Activated CD4-positive, alpha-beta T cell treated with anti-CD3 and anti-CD28 coated beads, Interleukin-2, amount 50 U/mL, for 1 hour (primary cell): Measurements from ENCODE around the gene LMF2.

Experiments
- DNase-seq: peaks from one replicate; pipeline ENCODE4 v3.0.0-alpha.2; 2020

The LMF2 gene

DNA sequence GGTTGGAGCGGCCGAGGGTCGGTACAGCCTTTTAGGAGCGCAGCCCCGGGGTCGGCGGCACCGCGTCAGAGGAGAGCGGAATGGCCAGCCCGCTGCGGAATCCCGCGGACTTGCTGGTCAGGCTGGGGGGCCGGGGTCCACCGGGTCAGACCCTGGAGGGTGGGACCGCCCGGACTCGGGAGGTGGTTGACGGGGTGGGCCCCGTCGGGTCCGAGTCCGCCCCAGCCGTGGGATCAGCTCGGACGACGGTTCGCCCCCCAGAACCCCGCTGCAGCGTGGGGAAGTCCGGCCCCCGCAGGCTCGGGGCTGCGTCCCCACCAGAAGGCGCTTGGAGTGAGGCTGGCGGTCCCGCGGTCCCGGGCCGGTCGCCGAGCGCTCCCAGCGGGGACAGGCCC, 26.5 kb downstream of the LMF2 start:
- no peak for DNase-seq

DNA sequence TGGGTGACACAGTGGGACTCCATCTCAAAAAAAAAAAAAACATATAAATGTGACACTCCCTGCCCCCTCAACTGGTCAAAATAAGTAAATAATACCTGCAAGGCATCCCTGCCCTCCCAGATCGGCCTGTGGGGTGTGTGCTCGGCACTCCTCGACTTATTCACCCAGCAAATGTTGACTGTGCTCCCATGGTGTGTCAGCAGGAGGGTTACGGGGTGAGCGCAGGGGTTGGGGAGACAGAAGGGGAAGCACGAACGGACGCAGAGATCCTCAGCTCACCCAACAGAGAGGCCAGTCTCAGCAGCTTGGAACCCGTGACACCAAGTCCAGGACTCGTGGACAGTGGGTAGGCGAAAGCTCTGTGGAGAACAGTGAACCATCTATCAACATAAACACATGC, 27.8 kb downstream of the LMF2 start:
- DNase-seq: no peak

DNA sequence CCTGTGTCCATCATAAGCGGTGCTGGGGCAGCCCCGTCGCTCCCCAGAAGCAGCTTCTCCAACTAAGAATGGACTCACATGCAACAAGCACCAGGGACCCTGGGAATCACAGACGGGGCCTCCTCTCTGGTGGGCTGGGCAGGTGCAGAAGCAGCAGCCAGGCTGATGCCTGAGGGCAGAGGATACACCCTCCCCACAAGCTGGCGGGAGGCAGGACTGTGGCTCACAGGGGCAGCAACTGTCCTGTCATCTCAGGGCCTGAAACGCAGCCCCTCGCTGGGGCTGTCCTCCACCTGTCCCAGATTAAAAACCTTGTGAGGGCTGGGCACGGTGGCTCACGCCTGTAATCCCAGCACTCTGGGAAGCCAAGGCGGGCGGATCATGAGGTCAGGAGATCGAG, 29.6 kb downstream of the LMF2 start:
- DNase-seq: no peak

DNA sequence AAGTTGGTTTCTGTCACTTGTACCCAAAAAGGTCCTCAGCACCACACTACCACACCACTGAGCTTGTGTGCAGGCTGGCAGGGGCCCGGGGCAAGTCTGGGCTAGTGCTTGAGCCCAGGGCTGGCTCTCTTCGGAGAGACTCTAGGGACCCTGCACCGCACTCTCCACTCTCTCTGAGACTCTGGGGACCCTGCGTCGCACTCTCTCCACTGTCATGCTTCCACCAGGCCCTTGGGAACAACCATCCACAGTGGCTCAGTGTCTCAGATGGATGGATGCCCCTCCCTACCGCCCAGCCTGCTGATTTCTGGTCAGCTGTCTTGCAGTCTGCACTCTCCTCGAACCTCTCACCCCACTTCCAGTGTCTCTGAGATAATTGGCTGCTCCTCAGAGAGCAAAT, 30.6 kb downstream of the LMF2 start:
- no peak for DNase-seq

DNA sequence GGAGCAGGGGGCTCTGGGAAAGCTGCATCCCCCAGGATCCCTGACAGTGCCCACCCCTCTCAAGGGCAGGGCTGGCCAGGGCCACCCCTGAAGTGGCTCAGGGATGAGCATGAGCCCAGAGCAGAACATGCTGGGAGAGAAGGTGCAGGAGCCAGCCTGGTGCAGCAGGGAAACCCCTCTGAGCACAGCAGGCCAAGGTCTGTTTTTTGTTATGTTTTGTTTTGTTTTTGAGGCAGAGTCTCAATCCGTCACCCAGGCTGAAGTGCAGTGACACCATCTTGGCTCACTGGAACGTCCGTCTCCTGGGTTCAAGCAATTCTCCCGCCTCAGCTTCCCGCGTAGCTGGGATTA, 31.9 kb downstream of the LMF2 start:
- no peak for DNase-seq

DNA sequence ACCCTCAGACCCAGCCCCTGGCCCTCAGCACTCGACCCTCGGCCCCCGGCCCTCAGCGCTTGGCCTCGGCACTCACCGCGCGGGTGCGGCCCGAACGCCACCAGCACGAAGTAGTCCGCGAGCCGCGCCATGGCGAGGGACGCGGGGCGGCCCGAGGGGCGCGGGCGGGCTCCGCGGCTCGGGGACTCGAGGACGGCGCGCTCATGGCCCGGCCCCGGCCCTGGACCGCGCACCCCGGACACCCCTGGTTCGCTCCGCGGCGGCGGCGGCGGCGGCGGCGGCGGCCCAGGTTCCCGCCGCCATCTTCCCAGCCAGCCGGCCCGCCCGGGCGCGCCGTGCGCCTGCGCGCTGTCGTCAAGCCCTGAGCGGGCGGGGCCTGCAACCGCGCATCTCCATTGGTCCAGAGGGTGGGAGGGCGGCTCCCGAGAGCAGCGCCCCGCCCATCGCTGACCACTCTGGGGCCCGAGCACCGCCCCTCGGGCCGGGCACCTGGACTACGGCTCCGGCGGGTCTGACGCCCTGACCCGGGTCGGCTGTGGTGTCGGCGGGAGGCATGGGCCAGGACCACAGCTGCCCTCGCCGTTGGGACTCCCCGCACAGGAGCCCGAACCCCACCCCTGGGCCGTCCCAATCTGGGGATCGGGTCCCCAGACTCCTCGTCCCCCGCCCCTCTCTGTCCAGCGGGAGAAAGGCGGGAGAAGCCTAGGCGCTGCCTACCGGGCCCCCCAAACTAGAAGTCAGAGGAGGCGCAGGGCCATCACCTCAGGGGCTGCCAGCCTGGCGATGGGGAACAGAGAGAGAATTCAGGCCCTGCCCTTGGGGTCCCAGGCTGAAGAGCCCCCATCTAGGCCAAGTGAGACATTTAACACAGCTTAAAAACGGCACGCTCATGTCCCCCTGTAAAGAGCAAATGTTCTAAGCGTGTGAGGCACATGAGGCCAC, 32.5 kb downstream of the LMF2 start, which contains the start of gene SBF1:
Gene SBF1 (minus strand): TSS at position 326 of the 942 bp plus-strand sequence. CDS start 195 bp downstream, at position 131.
- DNase-seq: peak; percentile 83

DNA sequence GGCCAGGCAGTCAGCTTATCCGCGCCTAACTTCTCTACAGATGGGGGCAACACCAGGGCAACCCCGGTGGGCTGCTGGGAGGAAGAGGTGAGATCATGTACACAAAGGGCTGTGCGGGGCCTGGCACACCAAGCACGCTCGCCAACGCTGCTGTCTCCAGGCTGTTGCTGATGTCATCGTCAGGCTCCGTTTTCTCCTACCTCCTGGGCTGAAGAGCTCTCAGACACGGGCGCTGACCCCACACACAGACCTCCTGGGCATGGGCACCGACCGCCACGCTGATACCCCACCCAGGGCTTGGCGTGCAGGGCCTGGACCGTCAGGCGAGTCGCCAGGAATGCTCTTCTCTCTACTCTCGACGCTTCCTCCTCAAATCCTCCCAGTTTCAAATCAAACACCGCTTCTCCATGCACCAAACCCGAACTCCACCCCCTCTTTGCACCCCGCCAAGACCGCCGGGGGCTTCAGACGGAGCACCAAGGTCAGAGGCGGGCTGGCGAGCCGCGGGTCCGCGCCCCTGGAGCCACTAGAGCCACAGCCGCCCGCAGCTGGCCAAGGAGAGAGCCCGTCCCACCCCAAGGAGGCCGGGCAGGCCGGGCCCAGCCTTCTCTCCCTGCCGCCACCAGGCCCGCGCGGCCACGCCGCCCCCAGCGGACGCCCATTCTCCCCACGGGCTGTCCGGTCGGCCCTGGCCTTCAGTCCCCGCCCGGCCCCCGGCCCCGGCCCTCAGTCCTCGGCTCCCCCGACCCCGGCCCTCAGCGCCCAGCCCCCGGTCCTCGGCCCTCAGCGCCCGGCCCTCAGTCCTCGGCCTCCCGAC, 33.4 kb downstream of the LMF2 start:
- peak; percentile 22 for DNase-seq

DNA sequence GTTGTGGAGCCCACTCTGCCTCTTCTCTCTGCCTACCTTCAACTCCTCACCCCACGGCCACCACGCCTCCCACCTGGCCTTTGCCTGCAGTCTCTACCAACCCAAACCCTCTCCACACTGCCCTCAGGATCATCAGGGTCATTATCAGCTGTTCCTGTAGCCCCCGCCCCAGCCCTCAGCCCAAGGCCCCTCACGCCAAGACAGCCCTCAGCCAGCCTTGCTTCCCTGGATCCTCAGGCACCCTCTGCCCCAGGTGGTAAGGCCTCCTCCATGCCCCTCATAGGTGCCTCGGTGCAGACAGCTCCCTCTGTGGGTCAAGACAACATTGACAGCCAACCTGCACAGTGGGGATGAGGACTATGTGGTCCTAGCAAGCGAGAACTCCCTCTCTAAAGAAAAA, 34.4 kb downstream of the LMF2 start:
- DNase-seq: peak; percentile 54

DNA sequence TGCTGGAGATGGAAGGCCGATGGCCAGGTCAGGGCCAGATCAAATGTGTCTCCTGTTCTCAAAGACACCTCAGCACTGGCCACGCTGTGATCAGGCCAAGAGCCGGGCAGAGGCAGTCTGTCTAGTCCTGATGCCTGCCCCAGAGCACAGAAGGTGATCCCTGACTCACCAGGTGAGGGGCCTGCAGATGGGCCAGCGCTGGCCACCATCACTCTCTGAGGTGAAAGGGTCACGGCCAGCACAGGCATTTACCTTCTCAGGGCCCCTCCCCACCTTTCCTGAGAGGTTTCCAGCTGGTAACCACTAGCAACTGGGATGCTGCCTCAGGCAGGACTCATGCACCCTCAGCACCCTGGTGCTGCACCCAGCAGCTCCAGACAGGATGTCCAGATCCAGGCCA, 35.5 kb downstream of the LMF2 start:
- DNase-seq: no peak

DNA sequence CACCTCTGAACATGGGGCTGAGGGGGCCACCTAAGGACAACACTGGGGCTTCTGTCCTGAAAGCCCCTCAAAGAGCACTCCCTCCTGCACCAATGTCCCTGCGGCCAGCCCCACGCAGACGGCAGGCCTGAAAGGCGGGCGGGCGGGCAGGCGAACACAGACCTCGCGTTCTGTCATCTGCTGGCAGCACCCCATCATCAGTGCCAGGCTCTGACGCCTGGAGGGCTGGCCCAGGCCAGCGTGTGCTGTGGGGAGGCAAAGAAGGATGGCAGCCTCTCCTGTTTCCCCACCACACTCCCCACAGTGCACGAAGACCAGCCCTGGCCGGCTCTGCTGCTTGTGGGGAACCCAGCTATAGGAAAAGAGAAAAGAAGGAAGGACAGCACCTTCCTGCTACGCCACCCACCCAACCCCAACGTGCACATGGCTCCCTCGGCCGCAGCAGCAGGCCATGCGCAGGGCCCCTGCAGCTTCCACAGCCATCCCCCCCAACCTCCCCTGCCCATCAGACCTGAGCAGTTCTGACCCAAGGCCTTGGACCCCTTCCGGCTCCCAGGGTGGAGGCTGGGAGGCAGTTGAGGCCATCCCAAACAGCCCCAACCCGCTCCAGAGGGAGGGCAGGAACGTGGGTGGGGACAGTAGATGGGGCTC, 36.2 kb downstream of the LMF2 start:
- no peak for DNase-seq

DNA sequence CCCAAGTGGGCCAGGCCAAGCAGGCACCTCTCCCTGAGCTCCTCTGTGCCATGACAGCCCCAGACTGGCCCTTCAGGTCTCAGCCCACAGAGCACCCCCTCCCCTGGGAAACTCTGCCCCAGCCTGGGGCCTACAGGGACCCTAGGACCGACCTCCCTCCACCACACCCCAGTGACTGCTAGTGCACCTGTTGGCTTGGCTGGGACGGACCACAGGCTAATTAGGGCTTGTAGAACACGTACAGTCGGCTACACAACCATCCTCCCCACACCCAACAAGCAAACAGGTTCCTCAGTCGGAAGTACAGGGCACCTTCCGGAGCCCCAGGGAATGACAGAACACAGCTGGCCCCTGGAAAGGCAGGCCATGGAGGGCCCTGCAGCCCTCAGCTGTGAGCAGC, 37.0 kb downstream of the LMF2 start:
- DNase-seq: no peak

DNA sequence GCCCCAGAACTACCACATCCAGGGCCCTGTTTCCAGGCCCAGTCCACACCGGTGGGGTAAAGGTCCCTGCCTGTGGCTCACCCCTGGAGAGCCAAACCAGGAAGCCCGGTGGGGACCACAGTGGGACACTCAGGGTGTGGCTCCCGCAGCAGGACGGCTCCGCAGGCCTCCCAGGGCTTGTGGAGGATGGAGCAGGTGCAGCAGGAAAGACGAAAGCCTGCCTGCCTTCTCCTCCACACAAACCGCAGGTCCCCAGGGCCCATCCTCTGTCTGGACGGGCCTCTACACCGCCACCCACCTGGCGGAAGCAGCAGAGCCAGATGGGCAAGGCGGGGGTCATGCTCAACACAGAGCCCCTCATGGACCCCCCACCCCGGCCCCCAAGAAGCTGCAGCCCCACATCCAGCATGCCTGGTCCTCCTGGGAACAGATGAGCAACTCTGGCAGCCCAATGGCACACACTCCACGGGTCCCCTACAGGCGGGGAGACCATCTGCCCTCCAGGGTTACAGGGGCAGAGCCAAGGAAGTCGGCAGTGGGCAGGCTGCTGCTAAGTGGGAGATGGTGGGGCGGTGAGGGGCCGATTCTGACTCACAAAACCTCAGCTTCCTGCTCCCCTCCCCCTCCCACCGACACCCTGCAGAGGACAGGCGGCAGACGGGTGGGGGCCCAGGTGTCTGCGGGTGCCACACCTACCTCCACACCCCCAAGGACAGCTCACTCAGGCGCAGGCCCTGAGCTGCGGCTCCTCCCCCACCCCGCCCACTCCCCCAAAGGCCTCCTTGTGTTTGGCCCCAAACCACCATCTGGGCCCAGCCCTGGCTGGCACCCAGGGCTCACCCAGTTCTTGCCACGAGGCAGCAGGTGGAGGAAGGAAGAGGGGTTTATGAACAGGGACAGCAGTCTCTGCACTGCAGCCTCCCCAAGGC, 37.9 kb downstream of the LMF2 start:
- DNase-seq: peak; percentile 97

DNA sequence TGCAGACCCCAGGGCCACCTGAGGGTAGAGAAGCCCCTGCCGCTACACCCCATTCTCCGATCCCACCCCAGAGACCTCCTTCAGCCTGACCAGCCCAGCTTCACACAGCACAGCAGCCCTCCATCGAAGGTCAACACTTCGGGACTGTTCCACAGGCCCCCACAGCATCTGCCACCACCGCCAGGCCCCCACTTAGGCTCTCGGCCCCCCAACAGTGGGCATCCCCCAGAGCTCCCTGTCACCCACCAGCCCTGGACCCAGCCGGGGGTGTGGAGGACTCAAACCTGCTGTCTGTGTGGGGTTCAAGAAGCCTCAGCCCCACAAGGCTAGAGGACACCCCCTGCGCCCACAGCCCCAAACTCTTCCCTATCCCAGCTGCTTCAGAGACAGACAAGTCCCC, 38.9 kb downstream of the LMF2 start:
- DNase-seq: no peak

DNA sequence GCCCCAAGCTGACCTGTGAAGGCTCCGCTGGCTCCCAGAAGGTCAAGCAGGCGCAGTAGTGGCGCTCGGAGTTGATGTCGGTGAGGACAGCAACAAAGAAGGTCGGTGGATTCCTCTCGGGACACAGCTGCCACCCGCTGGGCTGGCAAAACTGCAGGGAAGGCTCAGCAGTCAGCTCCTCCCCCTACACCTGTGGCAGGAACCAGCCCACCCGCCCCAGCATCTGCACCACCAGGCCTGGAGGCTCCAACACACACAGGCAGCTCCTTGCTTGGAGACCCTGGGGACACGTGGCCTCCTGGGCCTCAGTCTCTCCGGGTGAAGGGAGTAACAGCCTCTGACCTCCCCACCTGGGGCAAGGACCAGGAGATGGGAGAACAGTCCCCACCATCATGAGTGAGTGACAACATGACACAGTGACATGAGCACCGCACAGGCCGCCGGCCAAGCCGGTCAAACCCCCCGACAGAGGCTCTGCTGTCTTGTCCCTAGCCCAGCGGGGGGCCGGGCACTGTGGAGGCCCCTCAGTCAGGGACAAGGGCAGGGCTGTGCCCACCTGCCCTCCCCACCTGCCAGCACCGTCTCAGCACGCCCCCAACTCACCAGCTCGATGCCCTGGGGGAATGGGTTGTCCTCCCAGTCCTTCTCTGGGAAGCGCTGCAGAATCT, 39.6 kb downstream of the LMF2 start:
- DNase-seq: no peak

DNA sequence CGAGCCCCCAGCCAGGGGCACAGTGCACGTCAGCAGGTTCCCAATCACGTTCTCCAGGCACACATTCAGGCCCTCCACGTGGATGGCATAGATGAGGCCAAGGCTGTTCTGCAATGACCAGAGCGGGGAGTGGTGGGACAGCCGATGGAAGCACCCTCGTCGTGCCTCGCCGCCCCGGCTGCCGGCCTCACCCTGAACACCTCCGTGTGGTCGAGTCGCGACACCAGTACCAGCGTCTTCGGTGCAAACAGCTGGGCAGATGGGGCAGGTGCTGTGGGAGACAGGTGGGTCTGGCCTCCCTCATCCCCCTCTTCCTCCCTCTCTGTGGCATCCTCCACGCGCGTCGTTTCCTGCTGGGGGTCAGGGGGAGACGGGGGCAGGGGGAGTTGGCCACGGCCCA, 40.2 kb downstream of the LMF2 start:
- DNase-seq: no peak

DNA sequence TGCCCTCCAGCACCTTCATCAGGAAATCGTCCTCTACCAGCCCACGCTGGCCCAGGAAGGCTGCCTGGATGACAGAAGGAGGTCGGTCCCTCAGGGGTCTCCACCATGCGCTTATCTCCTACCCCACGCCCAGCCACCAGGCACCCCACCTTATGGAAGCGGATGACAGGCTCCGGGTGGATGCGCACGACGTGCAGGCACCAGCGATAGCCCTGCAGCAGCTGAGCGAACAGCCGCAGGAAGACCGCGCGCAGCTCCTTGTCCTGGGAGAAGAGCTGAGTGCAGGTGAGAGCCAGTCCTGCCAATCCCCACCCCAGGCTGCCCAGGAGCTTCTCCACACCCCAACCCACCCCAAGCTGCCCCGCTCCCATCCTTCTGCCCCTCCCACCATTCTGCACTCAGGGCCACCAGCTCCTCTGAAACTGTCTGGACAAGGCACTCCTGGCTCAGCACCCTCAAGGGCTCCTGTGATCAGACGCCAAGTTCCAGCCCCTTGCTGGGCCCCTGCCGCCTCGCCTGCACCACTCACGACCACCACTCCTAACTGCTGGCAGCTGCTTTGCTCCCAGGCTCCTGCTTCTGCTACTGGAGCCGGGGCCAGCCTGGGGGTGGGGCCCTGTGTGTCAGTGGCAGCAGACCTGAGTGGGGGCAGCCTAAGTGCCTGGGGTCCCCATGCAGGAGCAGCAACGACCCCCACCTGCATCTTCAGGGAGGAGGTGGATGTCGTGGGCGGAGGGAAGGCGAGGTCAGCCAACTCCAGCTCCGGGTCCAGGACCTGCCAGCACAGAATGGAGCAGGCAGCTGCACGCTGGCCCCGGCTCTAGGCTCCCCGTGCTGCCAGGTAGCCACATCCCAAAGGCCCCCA, 42.2 kb downstream of the LMF2 start:
- DNase-seq: no peak

DNA sequence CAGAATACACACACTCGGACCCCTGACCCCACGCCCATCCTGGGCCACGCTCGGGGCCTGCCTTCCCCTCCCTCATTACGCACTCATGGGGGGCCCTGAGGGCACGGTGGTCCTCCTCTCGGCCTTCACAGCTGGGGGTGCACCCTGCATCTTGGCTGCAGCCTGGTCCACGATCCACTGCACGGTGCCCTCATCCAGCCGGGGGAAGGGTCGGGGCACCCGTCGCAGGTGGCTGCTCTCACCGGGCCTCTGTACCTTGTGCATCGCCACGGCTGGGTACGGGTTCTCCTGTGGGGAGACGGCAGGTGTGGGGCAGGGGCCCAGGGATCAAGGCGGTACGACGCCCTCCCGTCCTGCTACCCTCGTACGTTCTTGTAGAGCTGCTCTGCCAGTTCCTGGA, 43.1 kb downstream of the LMF2 start:
- no peak for DNase-seq

DNA sequence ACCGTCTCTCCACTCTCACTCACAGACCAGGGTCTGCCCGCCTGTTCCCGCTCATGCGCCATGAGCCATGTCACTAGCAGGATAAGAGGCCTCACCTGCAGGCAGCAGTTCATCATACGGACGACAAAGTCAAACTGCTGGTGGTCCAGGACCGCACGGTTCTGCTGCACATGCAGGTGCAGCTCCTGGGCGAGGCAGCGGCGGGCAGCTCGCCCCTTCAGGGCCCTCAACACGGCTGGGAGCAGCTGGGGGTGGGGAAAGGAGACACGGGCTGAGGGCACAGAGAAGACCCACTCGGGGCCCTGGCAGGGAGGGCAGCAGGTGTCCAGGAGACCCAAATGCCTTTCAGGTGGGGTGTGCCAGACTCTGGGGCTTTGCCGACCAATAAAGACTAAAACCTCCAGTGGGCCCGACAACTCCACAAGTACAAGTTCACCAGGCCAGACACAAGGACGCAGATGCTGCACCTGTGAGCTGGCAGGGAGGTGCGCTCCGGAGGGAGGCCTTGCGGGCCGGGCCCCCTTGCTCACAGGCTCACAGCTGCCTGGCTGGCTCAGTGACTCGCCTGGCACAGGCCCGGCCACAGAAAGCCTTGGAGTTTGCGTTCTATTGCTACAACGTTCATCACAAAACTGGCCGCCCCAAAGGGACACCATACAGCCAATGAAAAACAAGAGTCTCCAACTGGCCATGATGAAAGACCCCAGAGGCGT, 44.2 kb downstream of the LMF2 start:
- DNase-seq: no peak

DNA sequence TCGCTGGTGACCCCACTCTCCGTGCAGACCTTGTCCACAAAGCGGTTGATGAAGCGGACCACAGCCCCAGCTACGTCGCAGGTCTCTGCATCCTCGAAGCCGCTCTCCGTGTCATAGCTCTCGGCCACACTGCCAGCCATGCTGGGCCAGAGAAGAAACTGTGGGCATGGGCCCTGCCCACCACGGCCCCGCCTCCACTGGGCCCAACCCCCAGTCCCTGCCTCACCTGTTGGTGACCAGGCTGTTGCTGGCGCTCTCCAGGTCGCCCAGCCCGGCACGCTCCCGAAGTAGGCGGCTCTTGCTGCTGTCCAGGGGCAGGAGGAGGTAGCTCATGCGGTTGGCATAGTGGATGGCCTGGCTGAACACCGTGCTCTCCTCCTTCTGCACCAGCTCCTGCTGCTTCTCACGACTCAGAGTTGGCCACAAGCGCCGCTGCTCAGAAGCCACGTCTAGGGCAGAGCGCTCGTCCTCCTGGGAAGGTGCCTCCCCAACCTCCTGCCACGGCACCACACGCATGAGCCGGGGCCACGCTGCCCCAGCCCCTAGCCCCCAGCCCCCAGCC, 45.4 kb downstream of the LMF2 start:
- DNase-seq: no peak

DNA sequence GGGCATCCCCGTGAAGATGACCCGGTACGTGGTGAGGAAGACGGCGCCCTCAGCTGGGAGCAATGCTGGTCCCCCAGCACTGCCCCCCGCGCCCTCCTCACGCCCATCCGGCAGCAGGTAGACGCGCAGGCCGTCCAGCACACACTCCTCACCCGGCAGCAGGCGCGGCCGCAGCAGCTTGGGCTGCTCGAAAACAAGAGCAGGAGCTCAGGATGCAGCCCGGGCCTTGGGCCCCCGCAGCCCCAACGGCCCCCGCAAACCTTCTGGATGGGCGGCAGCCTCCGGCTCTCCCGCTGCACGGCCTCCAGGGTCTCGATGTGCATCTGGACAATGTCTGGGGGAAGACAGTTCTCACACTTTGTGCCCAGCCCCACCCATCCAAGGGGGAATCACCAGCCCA, 46.0 kb downstream of the LMF2 start:
- DNase-seq: no peak
